ENCODE measurements around the gene TXNRD3.
"Not testable (repeated sequence)": the region's sequence is repeated elsewhere in the genome, so short reads cannot be mapped to it uniquely, and the experiment has no call there.

Gene TXNRD3

GRCh38 chr3:126591515-126591914 lies 63.4 kb downstream of the TXNRD3 start:
- not testable (repeated sequence) for DNase-seq (ENCODE audit: low read depth)

DNA sequence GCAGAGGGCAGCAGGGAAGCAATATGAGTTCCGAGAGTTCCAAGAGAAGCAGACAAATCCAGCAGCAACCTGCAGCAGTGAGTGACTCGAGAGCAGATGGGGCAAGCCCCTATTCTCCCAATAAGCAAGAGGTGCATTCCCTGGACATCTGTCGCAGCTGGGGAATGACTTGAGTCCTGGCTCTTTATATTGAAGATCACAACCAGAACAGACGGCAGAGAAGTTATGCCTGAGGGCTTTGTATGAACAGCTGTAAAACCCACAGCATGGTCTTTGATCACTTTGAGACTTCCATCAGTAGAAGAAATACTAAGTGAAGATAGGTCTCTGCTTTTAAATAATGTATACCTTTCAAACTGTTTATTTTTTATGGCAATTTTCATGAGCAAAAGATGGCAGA lies 72.6 kb downstream of the TXNRD3 start:
- DNase-seq (ENCODE audit: low read depth) = no peak

- DNase-seq (ENCODE audit: low read depth) = no peak
These were observed 73.4 kb downstream of the TXNRD3 start for GRCh38 chr3:126581569-126581968.

DNA sequence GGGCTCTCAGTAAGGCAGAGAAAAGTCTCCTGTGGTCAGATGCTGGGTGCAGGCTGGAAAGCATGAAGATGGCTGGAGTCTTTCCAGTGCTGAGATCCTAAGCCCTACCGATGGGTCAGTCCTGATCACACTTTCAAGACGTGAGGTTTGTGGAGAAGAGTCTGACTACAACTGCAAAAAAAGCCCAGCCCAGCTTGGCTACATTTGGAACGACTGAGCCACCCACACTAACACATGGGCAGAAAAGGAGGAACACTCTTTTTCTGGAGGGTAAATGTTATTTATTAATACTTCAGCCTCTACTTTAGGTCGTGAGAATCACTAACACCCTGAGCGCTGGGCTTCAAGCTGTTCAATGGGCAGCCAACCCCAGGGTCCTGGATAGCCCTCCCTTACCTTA lies 74.2 kb downstream of the TXNRD3 start:
- DNase-seq (ENCODE audit: low read depth) = no peak

GRCh38 chr3:126578702-126579101 lies 76.2 kb downstream of the TXNRD3 start:
- DNase-seq (ENCODE audit: low read depth) = no peak

GRCh38 chr3:126577261-126577660 lies 77.7 kb downstream of the TXNRD3 start:
- DNase-seq (ENCODE audit: low read depth) = no peak

- DNase-seq (ENCODE audit: low read depth) = no peak
These were observed 81.3 kb downstream of the TXNRD3 start for GRCh38 chr3:126573492-126574117.

DNA sequence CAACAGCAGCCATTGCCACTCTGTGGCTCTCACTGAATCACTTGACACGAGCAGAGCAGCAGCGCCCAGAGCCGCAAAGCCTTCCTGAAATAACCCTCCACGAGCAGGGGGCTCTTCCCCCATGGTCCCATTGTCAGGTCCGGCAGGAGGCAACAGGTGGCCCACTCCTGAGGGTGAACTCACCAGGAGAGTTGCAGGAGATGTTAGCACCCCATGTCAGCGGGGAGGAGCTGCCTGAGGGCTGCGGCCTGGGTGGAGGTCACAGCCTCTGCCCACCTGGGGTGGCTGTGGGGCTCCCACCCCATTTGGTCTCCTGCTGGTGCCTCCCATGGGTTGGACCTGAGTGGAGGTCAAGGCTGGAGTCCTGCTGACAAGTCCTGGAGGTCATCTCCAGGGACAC lies 83.8 kb downstream of the TXNRD3 start:
- DNase-seq (ENCODE audit: low read depth) = no peak

DNA sequence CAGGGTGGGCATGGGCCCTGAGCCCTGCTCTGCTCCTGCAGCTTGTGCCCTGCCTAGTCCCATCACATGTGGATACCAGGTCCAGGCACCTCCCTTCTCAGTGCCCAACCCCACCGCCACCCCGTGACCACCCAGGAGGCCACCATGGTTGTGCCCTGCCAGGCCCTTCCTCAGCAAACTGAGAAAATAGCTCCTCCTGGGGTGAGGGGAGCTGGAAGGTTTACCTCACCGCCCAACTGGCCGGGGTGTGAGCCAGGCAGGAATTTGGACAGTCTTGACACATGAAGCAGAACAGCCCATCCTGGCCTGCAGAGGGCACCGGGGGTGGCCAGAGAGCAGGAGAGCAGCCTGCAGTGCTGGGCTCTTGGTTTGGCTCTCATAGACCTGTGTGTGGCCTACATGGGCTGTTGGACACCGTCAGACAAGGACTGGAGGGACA lies 84.8 kb downstream of the TXNRD3 start:
- DNase-seq (ENCODE audit: low read depth) = no peak

DNA sequence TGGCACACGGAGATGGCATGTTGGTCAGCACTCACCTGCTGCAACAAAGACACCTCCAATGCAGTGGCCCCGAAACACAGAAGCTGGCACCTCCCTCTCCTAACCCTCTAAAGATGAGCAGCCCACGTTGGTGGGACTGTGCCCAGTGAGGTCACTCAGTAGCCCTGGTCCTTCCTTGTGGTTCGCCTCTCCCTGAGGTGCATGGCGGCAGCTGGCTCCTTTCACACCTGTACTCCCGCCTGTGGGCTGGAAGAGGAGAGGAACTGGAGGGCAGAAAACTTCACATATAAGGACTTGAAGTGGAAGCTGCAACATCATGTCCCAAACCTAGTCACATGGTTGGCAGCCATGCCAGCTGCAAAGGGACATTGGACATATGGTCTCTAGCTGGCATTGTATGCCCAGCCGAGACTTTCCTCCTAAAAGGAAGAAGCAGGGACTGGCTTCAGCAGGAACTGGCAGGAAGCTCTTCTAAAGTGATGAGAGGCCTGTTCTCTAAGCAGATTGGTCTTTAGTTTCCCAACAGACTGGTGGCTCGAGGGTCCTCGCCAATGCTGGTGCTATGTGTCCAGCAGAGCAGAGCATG lies 85.4 kb downstream of the TXNRD3 start:
- no peak for DNase-seq (ENCODE audit: low read depth)

GRCh38 chr3:126568776-126569342 lies 86.1 kb downstream of the TXNRD3 start:
- DNase-seq (ENCODE audit: low read depth) = no peak

DNA sequence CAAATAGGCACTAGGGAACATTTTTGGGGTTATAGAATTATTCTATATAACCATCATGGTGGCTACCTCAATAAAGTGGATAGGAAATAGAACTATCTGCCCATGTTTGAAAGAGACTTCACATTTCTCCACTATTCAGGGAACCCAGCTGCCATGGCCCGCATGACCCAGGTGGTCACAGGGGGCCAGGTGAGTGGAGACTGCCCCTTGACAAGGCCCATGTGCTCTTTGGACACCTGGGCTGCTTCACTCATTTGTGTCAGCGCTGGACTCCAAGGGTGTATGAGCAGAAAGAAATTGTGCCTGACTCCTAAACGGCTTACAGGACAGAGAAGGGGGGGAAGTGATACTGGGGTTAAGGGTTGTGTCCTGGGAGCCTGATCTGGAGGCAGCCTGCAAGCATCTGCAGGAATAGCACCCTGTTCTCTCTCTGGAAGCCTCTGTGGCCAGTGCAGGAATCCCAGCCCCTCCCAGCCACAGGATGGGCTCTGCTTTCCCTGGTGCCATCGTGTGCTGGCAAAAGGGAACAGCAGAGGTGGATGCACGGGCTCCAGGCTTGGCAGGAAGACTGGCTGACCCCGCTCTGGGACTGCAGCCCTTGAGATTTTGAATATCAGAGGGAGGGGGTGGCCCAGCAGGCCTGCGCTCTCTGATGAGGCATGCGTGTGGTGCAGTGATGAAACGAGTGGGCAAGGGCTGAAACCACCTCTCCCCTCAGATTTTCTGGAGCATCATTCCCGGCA lies 87.1 kb downstream of the TXNRD3 start:
- DNase-seq (ENCODE audit: low read depth) = no peak

GRCh38 chr3:126562737-126563276 lies 92.1 kb downstream of the TXNRD3 start:
- no peak for DNase-seq (ENCODE audit: low read depth)

- DNase-seq (ENCODE audit: low read depth) = no peak
These were observed 96.4 kb downstream of the TXNRD3 start, which contains the start of gene C3orf22 for GRCh38 chr3:126558336-126559071. TSS of gene C3orf22 (minus strand) at chr3:126558932. CDS start at chr3:126553390, 5,542 bp downstream.

DNA sequence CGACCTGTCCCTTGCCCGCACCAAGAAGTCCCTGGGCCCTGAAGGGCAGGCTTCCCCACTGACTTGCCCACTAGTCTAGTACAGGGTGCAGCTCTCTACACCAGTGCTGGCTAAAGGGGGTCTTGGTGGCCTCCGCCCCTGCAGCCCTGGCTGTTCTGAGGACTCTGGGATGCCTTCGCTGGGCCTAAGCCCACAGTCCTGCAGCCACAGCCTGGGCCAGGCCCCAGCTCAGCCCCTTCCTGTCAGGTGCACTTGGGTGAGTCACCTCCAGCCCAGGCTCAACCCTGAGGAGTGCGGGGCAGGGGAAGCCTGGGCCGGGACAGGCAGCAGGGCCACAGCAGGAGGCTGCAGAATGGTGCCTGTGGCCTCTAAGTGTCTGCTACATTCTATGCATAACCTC lies 97.2 kb downstream of the TXNRD3 start:
- no peak for DNase-seq (ENCODE audit: low read depth)

GRCh38 chr3:126557415-126557745 lies 97.5 kb downstream of the TXNRD3 start:
- no peak for DNase-seq (ENCODE audit: low read depth)

Data from activated T-helper 9 cell treated with anti-CD3 and anti-CD28 coated beads, Interleukin-2, amount 50 U/mL, for 16 hours (primary cell).